GM18870 (cell line): Measurements from ENCODE around the gene QRSL1.
"Not testable (repeated sequence)": the region's sequence is repeated elsewhere in the genome, so short reads cannot be mapped to it uniquely, and the experiment has no call there.

Experiments used
- ATAC-seq: cut with Tn5 transposase; IDR thresholded peaks from one replicate; pipeline ENCODE4 v1.9.1; 2021; ENCODE audit warnings: moderate library complexity; ENCODE audit not compliant: unreplicated experiment

The QRSL1 gene

GRCh38 chr6:106620931-106621672, 8.3 kb upstream of the QRSL1 start:
- no peak for ATAC-seq

GRCh38 chr6:106622412-106622811, 7.0 kb upstream of the QRSL1 start:
- ATAC-seq: no peak

DNA sequence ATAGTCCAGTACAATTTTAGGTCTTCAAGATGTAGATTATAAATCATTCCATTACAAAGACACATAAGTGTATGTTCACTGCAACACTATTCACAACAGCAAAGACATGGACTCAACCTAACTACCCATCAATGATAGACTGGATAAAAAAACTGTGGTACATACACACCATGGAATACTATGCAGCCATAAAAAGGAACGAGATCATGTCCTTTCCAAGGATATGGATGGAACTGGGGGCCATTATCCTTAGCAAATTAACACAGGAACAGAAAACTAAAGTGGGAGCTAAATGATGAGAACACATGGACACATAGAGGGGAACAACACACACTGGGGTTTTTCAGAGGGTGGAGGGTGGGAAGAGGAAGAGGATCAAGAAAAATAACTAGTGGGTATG, 6.3 kb upstream of the QRSL1 start:
- ATAC-seq: no peak

DNA sequence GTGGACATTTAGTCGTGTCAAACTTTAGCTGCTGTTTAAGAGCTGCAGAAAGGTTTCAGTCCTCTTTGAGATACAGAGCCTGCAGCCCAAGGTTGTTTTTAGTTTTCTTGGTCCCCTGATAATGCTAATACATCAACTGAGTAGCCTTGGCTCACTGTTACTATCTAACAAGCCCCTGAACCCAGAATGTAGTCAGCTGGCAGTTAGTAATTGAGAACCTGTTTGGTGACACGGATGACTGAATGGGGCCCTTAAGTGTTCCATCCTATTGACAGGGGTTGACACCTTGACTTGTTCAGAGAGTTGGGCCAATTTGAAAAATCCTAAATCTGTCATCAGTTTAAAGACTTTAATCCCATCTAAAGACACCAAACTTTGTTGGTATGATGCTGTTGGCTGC, 2.9 kb upstream of the QRSL1 start:
- ATAC-seq: no peak

- not testable (repeated sequence) for ATAC-seq
Measured at GRCh38 chr6:106627760-106628159, 1.6 kb upstream of the QRSL1 start.

DNA sequence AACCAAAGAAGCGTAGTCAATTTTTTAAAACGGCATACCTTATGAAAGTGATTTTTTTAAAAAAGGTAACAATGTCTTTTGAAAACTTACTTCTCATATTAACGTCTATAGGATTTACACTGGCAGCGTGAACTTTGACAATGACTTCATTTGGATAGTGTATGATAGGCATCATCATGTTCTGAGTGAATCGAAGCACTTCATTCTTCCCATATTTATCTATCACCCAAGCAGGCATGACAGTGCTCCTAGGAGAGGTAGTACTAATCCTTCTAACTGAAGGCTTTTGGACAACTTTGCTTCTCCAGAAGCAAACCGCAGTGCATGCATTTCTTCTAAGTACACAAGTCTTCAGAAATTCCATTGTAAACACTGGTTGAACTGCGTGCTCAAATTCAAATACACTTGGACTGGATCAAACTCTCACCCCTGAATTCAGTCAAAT, 698 bp upstream of the QRSL1 start:
- peak; percentile 20 for ATAC-seq

DNA sequence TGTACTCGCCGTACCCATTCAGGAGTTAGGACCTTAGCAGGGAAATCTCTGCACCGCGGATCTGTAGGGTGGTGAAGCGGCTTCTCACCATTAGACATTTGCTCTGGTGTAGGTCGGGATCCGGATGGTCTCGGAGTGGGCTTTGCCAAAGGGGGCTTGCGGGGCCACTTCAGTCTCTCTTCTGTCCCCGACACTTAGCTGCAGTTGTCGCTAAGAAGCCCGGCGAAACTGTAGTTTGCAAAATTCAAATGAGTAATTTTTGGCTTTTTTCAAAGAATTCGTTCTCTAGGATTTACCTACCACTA, 433 bp downstream of the QRSL1 start:
- no peak for ATAC-seq

DNA sequence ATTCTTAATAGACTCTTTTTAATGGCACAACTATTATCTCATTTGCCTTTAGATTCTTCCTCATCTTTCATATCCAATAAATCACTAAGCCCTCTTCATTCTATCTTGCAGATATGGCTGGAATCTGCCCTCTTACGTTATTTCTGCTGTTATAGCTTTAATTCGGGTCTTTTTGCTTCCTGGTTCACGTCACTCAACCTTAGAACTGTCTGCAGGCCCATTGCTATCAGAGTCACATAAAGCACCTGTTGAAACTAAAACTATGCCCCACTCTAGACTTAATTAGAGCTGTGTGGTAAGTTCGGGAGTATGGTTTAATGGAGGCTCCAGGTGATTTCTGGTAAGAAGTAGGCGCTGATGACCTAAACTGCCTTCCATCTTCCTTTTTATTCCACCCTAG, 988 bp downstream of the QRSL1 start:
- no peak for ATAC-seq

- ATAC-seq: no peak
Measured at GRCh38 chr6:106631346-106631745, 2.0 kb downstream of the QRSL1 start.

DNA sequence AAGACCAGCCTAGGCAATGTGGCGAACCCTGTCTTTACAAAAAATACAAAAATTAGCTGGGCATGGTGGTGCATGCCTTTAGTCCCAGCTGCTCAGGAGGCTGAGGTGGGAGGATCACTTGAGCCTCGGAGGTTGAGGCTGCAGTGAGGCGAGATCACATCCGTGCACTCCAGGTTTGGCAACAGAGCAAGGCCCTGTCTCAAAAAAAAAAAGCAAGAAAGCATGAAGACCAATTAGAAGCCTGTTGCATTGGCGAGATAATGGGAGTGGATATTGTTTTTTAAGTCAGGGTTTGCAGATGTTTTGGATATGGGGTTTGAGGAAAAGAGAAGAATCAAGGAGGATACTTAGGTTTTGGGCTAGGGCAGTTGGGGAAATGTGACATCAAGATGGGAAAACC, 5.2 kb downstream of the QRSL1 start:
- ATAC-seq: no peak

DNA sequence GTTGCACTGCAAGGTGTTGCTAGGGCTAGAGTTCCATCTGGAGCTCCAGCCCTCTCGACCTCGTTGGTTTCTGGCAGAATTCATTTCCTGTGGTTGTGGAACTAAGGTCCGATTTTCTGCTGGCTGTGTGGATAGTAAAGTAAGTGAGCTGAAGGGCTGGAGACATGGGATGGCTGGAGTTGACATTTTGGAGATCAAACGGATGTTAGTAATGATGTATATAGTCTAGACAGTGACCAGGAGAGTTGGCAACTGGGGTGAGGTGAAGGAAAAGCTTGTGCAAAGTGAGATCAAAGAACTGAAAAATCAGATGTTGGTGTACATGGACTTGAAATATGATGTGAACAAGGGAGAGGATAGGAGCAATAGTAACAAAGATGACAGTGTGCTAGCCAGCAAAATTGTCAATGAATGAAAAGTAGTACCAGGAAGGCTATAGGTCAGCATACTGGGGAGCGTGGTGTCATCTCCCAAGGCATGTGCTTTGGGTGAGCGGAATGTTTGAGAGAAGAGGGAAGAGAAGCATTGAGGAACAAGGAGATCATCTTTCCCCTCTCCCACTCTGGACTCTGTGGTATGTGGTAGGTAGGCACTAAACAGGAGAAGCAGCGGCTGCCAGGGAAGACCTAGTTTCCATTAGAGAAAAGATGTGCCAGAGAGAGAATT, 7.8 kb downstream of the QRSL1 start:
- ATAC-seq: peak; percentile 25

DNA sequence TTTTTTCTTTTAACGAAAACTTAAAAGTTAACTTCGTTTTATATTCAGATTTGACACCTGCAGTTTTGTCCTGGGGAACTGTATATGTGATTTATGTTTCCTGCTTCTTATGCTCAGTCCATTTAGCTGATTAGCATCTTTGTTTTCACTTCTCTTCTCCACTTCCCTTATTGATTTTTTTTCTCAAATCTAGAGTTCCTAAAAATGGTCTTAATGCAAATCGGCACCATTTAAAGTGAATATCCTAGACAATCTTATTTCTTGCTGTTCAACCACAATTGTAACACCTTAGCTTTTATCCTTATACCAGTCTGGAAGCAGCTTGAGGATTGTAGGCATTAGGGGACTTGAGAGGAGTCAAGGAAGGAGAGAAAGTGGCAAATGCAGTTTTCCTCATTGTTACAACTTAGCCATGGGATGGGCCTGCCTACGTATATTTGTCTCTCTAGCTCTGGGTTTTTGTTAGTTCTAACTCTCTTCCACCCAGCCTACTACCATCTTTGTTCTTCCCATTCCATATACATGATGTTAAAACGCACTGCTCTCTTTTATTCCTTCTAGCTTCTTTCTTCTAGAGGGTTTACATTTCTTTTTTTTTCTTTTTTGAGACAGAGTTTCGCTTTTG, 8.5 kb downstream of the QRSL1 start:
- ATAC-seq: peak; percentile 68

GRCh38 chr6:106639812-106640211, 10.4 kb downstream of the QRSL1 start:
- ATAC-seq: no peak

GRCh38 chr6:106642476-106642875, 13.1 kb downstream of the QRSL1 start:
- ATAC-seq: no peak

GRCh38 chr6:106643061-106643460, 13.7 kb downstream of the QRSL1 start:
- no peak for ATAC-seq

- ATAC-seq: peak; percentile 80
Measured at GRCh38 chr6:106648651-106649308, 19.4 kb downstream of the QRSL1 start.

GRCh38 chr6:106658469-106658868, 29.1 kb downstream of the QRSL1 start:
- ATAC-seq: no peak

DNA sequence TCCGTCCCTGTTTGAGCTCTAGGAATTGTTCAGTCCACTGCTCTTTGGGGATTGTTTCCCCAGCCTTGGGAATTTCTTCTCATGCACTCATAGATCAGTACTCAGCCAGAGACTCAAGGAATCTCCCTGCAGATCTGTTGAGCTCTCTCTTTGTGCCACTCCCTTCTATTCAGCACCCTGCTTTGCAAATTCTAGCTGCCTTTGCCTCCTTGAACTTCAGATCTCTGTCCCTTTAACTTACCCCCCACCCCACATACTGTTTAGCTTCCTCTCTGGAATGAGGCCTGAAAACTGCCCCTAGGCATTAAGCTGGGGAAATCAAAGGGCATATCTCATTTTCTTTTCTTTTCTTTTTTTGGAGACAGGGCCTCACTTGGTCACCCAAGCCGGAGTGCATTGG, 30.5 kb downstream of the QRSL1 start:
- ATAC-seq: no peak

- no peak for ATAC-seq
Measured at GRCh38 chr6:106662458-106662857, 33.1 kb downstream of the QRSL1 start.

DNA sequence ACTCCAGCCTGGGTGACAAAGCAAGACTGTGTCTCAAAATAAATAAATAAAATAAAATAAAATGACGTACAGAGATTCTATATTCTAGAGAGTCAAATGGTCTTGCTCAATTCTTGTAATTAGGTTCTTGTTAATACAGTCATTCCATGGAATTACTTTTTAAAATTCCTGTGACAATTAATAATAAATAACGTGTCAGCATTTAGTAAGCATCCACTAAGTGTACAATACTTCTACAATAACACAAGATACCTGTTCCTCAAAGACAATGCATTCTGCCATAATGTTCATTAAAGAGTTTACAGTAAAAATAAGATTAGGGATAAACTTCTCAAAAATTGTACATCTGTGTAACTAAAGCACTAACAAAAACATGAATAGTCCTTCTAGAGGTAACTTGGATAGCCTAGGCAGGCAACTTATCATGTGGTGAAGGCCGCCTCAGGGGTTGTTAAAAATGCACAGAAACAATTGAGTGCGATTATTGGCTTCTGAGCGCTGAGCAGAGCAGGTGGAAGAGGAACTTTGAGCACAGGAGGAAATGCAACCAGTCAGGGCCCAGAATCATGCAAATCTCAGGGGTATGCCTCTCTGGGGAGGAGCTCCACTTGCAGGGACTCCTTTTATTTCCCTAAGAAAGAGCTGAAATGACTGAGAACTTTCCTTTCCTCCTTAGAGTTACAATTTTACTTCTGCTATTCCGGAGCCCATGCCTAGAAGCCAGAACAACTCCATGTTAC, 37.1 kb downstream of the QRSL1 start:
- peak; percentile 95 for ATAC-seq

- no peak for ATAC-seq
Measured at GRCh38 chr6:106667022-106667402, 37.6 kb downstream of the QRSL1 start.
